ENCODE data around the gene AEBP2.

AEBP2 gene

GRCh38 chr12:19515179-19515578 is 75.9 kb downstream of the AEBP2 start:
- no peak for TF ChIP-seq EZH2phosphoT487 (IDR thresholded peaks at IDR 0.05; ENCODE audit: low read length)
- no peak for TF ChIP-seq EZH2 (optimal IDR thresholded peaks at IDR 0.05; ENCODE audit: low read depth, low read length)
- TF ChIP-seq CTCF (IDR thresholded peaks at IDR 0.05; ENCODE audit: low read length) = no peak
- no peak overlapping the region for H3K9ac ChIP-seq (ENCODE audit: low read length)
- H3F3A ChIP-seq (ENCODE audit: insufficient read depth, low read length) = no peaks in the 10 kb centered on the region
- no peaks in the 10 kb centered on the region for H3K27me3 ChIP-seq (replicated peaks; ENCODE audit: insufficient read depth, low read length)
- H3K9me3 ChIP-seq (replicated peaks; ENCODE audit: insufficient read depth, low read length) = no peaks in the 10 kb centered on the region
- H3K9me2 ChIP-seq (replicated peaks; ENCODE audit: insufficient read depth, low read length) = no peaks in the 10 kb centered on the region
- H3K4me1 ChIP-seq (ENCODE audit: low read length) = no peaks in the 10 kb centered on the region
- no peak overlapping the region for H3K27ac ChIP-seq (ENCODE audit: low read length)
- no peak overlapping the region for H3K4me3 ChIP-seq (ENCODE audit: low read length)
- DNase-seq = no peak
- H2AFZ ChIP-seq (ENCODE audit: low read length) = no peak overlapping the region
- H3K79me2 ChIP-seq (ENCODE audit: low read length) = 0 out of 2 replicates have a peak, but pooled peaks cover 1% of the 10 kb centered on the region
- H3K4me2 ChIP-seq (ENCODE audit: low read depth, low read length) = no peak overlapping the region
- H3K36me3 ChIP-seq (replicated peaks; ENCODE audit: insufficient read depth, low read length) = no peaks in the 10 kb centered on the region
- no peaks in the 10 kb centered on the region for H4K20me1 ChIP-seq (ENCODE audit: insufficient read depth, low read length)

- no peak overlapping the region for H2AFZ ChIP-seq (ENCODE audit: low read length)
- no peaks in the 10 kb centered on the region for H3F3A ChIP-seq (ENCODE audit: insufficient read depth, low read length)
- H3K9me3 ChIP-seq (replicated peaks; ENCODE audit: insufficient read depth, low read length) = no peaks in the 10 kb centered on the region
- no peak overlapping the region for H3K9ac ChIP-seq (ENCODE audit: low read length)
- no peaks in the 10 kb centered on the region for H3K9me2 ChIP-seq (replicated peaks; ENCODE audit: insufficient read depth, low read length)
- H3K27me3 ChIP-seq (replicated peaks; ENCODE audit: insufficient read depth, low read length) = no peaks in the 10 kb centered on the region
- H3K4me2 ChIP-seq (ENCODE audit: low read depth, low read length) = no peak overlapping the region
- H3K27ac ChIP-seq (ENCODE audit: low read length) = no peak overlapping the region
- H3K4me3 ChIP-seq (ENCODE audit: low read length) = no peak overlapping the region
- H3K4me1 ChIP-seq (ENCODE audit: low read length) = no peaks in the 10 kb centered on the region
- no peaks in the 10 kb centered on the region for H4K20me1 ChIP-seq (ENCODE audit: insufficient read depth, low read length)
- H3K79me2 ChIP-seq (ENCODE audit: low read length) = no peaks in the 10 kb centered on the region
- no peaks in the 10 kb centered on the region for H3K36me3 ChIP-seq (replicated peaks; ENCODE audit: insufficient read depth, low read length)
- no peak for TF ChIP-seq EZH2 (optimal IDR thresholded peaks at IDR 0.05; ENCODE audit: low read depth, low read length)
- TF ChIP-seq CTCF (IDR thresholded peaks at IDR 0.05; ENCODE audit: low read length) = no peak
- TF ChIP-seq EZH2phosphoT487 (IDR thresholded peaks at IDR 0.05; ENCODE audit: low read length) = no peak
- DNase-seq = no peak
These were observed 78.3 kb downstream of the AEBP2 start for GRCh38 chr12:19517583-19517982.

GRCh38 chr12:19518209-19518608 is 78.9 kb downstream of the AEBP2 start:
- H3K9me2 ChIP-seq (replicated peaks; ENCODE audit: insufficient read depth, low read length) = no peaks in the 10 kb centered on the region
- no peaks in the 10 kb centered on the region for H3K9me3 ChIP-seq (replicated peaks; ENCODE audit: insufficient read depth, low read length)
- H3K27ac ChIP-seq (ENCODE audit: low read length) = no peak overlapping the region
- no peak for TF ChIP-seq EZH2 (optimal IDR thresholded peaks at IDR 0.05; ENCODE audit: low read depth, low read length)
- no peak for TF ChIP-seq EZH2phosphoT487 (IDR thresholded peaks at IDR 0.05; ENCODE audit: low read length)
- no peak for TF ChIP-seq CTCF (IDR thresholded peaks at IDR 0.05; ENCODE audit: low read length)
- no peaks in the 10 kb centered on the region for H4K20me1 ChIP-seq (ENCODE audit: insufficient read depth, low read length)
- no peaks in the 10 kb centered on the region for H3K27me3 ChIP-seq (replicated peaks; ENCODE audit: insufficient read depth, low read length)
- H3K36me3 ChIP-seq (replicated peaks; ENCODE audit: insufficient read depth, low read length) = no peaks in the 10 kb centered on the region
- H3K4me1 ChIP-seq (ENCODE audit: low read length) = no peaks in the 10 kb centered on the region
- no peak for DNase-seq
- no peak overlapping the region for H3K4me2 ChIP-seq (ENCODE audit: low read depth, low read length)
- H3K4me3 ChIP-seq (ENCODE audit: low read length) = no peak overlapping the region
- H3K9ac ChIP-seq (ENCODE audit: low read length) = no peak overlapping the region
- H2AFZ ChIP-seq (ENCODE audit: low read length) = no peak overlapping the region
- no peaks in the 10 kb centered on the region for H3K79me2 ChIP-seq (ENCODE audit: low read length)
- no peaks in the 10 kb centered on the region for H3F3A ChIP-seq (ENCODE audit: insufficient read depth, low read length)
